NCI-H2196 (cell line): ENCODE measurements around the gene ADGRL1.

ENCODE experiments used
- DNase-seq: peaks from one replicate; lab custom pipeline; 2025; ENCODE audit not compliant: unreplicated experiment; lab: John Stamatoyannopoulos, UW

The ADGRL1 gene

DNA sequence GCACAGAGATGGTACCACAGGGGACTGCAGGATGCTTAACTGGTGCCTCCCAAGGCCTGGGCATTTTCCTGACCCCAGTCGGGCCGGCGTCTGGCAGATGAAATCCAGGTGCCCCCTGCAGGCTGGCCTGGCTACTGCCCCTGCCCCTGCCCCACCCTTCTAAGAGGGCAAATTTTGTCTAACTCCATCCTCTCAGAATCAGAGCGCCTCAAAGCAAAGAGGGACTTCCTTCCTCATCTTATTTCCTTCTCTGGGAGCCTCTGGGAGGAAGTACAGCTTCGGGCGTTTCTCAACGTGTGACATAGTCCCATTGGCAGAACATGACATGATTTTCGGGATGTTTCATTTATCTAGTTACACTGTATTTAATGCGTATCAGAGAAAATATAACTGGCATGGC, 91.1 kb downstream of the ADGRL1 start:
- no peak for DNase-seq

- DNase-seq: no peak
Measured at GRCh38 chr19:14114439-14114838, 91.5 kb downstream of the ADGRL1 start.

DNA sequence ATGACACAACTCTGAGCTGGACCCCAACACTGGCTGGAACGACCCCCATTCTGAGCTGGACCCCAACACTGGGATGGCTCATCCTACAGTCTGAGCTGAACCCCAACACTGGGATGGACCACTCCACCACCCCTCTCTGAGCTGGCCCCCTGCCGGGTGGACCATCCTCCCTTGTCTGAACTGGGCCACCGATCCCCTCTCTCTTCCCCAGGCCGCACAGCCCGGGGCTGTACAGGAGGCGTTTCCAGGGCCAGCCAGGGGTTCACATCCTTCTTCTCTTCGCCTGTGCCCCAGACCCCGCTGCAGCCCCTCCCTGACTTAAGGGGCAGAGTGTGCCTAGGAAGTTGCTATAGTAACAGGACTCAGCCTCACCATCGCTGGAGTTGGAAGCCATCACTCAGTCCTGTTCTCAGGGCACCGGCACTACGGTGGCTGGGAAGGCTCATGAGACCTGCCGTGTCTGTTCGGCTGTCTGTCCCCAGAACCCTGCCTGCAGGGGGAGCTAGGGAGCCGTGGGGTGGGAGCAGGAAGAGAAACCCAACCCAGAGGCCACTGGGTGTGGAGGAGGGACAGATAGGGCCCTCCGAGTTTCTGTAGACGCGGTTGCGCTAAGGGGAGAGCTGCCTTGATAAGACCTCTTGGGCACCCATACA, 92.1 kb downstream of the ADGRL1 start:
- no peak for DNase-seq

DNA sequence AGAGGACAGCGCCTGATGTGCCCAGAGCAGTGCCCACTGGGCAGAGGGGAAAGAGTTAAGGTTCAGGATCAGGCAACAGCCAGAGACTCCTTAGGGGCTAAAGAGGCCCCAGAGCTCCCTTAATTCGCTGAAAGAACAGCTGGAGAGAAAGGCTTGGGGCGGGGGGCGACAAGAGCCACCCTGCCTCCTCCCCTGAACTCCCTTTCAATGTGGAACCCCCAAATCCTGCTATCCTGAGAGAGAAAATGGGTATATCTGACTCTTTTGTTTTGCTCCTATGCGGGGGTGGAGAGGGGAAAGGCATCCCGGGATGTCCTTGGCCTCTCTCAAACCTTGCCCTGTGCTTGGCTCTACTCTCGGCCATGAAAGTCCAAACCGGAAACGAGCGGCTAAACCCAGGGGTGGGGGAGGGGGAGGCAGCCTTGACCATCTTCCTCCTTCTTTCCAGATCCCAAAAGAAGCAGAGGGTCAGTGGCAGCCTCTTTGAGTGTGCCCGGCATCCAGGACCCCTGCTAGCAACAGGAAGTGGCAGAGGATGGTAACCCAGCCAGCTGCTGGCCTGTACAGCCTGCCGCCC, 93.1 kb downstream of the ADGRL1 start:
- DNase-seq: no peak

DNA sequence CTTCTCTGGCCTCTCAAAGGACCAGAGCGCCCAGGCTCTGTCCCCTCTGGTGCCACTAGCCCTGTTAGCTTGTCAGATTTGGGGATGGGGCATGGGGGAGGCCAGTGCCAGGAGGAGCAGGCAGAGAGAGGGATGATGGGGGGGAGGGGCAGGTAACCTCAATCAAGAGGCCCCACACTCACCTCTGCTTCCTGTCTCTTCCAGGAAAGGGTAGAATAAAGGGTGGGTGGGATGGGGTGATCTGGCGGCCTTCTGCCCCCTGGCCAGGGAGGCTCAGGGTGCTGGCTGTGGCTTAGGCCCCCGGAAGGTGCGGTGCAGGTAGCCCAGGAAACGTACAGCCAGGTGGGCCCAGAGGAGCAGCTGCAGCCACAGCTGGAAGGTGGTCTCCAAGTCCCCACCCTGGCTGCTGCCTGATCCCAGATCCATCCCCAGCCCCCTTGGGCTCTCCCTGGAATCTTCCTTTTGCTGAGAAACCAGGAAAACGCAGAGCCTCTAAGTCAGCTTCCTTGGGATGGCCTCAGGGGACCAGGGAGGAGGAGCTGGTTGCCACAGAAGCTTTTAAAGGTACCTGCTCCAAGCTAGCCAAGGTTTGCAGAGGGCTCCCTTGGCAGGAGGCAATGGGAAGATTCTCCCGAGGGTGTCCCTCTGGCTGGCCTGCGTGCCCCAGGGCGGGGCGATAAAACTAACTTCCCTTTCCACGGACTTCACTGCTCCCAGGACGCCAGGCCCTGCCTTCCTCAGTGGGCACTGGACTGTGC, 93.7 kb downstream of the ADGRL1 start:
- DNase-seq: no peak

DNA sequence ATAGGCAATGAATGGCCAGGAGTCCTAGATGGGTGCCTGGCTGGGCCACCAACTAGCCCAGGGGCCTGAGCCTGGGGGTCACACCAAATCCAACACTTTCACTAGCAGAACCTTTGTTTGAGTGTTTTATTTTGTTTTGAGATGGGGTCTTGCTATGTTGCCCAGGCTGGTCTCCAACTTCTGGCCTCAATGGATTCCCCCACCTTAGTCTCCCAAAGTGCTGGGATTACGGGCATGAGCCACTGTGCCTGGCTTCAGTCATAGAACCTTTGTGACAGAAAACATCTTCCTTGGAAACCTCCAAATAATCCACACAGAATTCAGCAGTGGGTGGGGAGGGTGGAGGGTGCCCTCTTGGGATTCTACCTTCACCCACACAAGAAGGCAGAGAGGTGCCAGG, 94.5 kb downstream of the ADGRL1 start:
- DNase-seq: no peak

- no peak for DNase-seq
Measured at GRCh38 chr19:14110650-14111049, 95.3 kb downstream of the ADGRL1 start.

- no peak for DNase-seq
Measured at GRCh38 chr19:14107581-14108461, 98.1 kb downstream of the ADGRL1 start.

DNA sequence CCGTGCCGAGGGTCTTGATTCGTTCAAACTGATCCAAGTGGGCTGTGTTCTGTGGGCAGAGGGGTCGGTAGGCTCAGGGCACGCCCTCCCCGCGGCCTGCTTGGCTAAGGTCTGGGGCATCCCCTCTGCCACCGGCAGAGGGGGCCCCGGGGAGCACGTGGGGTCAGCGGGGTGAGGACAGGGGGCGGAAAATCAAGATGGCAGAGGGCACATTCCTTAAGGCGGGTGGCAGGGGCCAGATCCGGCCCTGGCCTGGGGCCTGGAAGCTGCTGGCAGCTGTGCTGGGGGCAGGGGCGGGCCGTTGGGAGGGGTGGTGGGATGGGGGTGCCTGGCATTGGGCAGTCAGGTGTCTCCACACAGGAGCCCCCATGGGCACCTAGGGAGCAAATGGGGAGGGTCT, 99.1 kb downstream of the ADGRL1 start:
- no peak for DNase-seq

- no peak for DNase-seq
Measured at GRCh38 chr19:14105680-14106079, 100.3 kb downstream of the ADGRL1 start.

GRCh38 chr19:14103310-14103709, 102.7 kb downstream of the ADGRL1 start:
- no peak for DNase-seq

DNA sequence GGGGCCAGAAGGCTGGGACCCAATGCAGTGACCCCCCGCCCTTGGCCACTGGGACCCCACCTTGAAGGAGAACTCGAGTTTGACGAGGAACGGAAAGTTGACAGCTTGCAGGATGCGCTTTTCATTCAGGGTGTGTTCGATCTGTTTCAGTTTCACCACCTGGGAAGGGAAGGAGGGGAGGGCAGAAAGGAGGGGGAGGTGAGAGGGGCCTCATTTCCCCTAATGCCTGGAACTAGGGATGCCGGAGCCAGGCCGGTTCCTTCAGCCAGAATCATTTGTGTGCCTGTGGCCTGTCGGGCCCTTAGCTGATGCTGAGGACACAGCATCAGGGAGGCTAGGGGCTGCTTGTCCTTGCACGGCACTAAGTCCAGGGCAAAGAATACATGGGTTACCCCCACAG, 103.2 kb downstream of the ADGRL1 start:
- DNase-seq: no peak

DNA sequence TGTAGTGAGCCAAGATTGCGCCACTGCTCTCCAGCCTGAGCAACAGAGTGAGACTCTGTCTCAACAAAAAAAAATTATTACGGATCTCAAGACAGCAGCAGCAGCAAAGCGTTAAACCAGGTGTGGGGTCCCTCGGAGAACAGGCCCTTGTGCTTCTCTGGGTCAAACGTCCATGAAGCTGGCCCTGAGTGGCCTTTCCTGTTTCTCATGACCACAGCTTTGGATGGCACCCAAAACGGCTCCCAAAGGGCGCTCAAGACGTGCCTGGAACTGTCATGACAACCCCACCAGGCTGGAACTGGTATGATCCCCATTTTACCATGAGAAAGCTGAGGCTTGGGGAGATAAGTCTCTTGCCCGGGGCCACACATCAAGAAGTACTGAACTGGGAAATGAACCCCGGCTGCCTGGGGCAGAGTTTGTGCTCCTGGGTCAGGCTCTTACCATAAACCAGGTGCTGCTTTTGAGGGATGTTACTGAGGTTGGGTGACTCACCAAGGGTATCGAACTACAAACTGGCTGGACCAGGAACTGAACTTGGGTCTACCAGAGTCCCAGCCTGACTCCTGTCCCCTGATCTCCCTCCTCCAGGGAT, 103.8 kb downstream of the ADGRL1 start:
- no peak for DNase-seq

GRCh38 chr19:14101003-14101545, 104.9 kb downstream of the ADGRL1 start:
- DNase-seq: no peak
